Progenitor cell of endocrine pancreas (in vitro differentiated cells): ENCODE data around the gene MYO10. TPM values are rescaled to one million over a fixed set of nuclear protein-coding genes. Genes with fewer than 3 reads are reported as not detected.
"Not testable (repeated sequence)": the region's sequence is repeated elsewhere in the genome, so short reads cannot be mapped to it uniquely, and the experiment has no call there.

Source experiments
- DNase-seq: peaks from one replicate; pipeline ENCODE4 v3.0.0; 2021; ENCODE audit warnings: low spot score; ENCODE audit not compliant: unreplicated experiment
- H3K27ac Mint-ChIP-seq: 2 replicates; pipeline ENCODE4 v1.8.0; 2021; ENCODE audit warnings: mild to moderate bottlenecking, moderate library complexity, mixed read lengths
- H3K27me3 Mint-ChIP-seq: 2 replicates; pipeline ENCODE4 v1.8.0; 2021; ENCODE audit warnings: mixed read lengths
- H3K36me3 Mint-ChIP-seq: 2 replicates; pipeline ENCODE4 v1.8.0; 2022; ENCODE audit warnings: mixed read lengths; ENCODE audit not compliant: insufficient read depth
- H3K4me1 Mint-ChIP-seq: 2 replicates; pipeline ENCODE4 v1.8.0; 2021; ENCODE audit warnings: low read depth, mixed read lengths
- H3K4me3 Mint-ChIP-seq: 2 replicates; pipeline ENCODE4 v1.8.0; 2021; ENCODE audit warnings: low read depth, mild to moderate bottlenecking, moderate library complexity, mixed read lengths
- H3K9me3 Mint-ChIP-seq: 2 replicates; pipeline ENCODE4 v1.8.0; 2021; ENCODE audit warnings: low read depth, mixed read lengths
- CTCF ChIP-seq: fragments of 200-600 bp; sonication (generic); IDR thresholded peaks from one replicate; pipeline ENCODE4 v1.5.0; 2021; ENCODE audit warnings: antibody characterized with exemption, mild to moderate bottlenecking; ENCODE audit not compliant: unreplicated experiment
- total RNA-seq: library from RNA; stranded (reverse); gene quantifications from 2 replicates; pipeline ENCODE4 v1.2.1, GENCODE V29; 2021

Gene MYO10
- total RNA-seq, 1 donor from 2014 or later: 88.0 TPM

GRCh38 chr5:16723821-16724220, 212.3 kb downstream of the MYO10 start:
- DNase-seq: no peak
- Mint-ChIP-seq H3K36me3 (peaks cover 27% of the 10 kb centered on the region), H3K4me1 (peaks cover 47% of the 10 kb centered on the region), H3K27ac (no peak overlapping the region), H3K9me3 (peaks cover 11% of the 10 kb centered on the region), H3K27me3 (no peaks in the 10 kb centered on the region), H3K4me3 (no peak overlapping the region)
- no peak for TF ChIP-seq CTCF

- Mint-ChIP-seq H3K4me1 (peaks cover 36% of the 10 kb centered on the region), H3K4me3 (no peak overlapping the region), H3K9me3 (peaks cover 14% of the 10 kb centered on the region), H3K27me3 (no peaks in the 10 kb centered on the region), H3K36me3 (peaks cover 31% of the 10 kb centered on the region), H3K27ac (peak overlapping the region; percentile 96)
- no peak for TF ChIP-seq CTCF
- no peak for DNase-seq
Measured at GRCh38 chr5:16722097-16722495, 214.0 kb downstream of the MYO10 start.

- Mint-ChIP-seq H3K9me3 (peaks cover 14% of the 10 kb centered on the region), H3K36me3 (peaks cover 33% of the 10 kb centered on the region), H3K4me3 (peak overlapping the region; percentile 17), H3K27ac (peak overlapping the region; percentile 96), H3K27me3 (no peaks in the 10 kb centered on the region), H3K4me1 (peaks cover 34% of the 10 kb centered on the region)
- DNase-seq: no peak
- no peak for TF ChIP-seq CTCF
Measured at GRCh38 chr5:16721151-16722096, 214.7 kb downstream of the MYO10 start.

- peaks cover 45% of the 10 kb centered on the region for H3K4me1 Mint-ChIP-seq
- not testable (repeated sequence) for DNase-seq, H3K4me3 Mint-ChIP-seq, H3K9me3 Mint-ChIP-seq, H3K27me3 Mint-ChIP-seq, H3K27ac Mint-ChIP-seq
- H3K36me3 Mint-ChIP-seq: peaks cover 24% of the 10 kb centered on the region
Measured at GRCh38 chr5:16718036-16718435, 218.1 kb downstream of the MYO10 start.

GRCh38 chr5:16713386-16713928, 222.6 kb downstream of the MYO10 start:
- H3K9me3 Mint-ChIP-seq: peaks cover 3% of the 10 kb centered on the region
- H3K4me3 Mint-ChIP-seq: peak overlapping the region; percentile 70
- peak overlapping the region; percentile 94 for H3K27ac Mint-ChIP-seq
- H3K36me3 Mint-ChIP-seq: peaks cover 40% of the 10 kb centered on the region
- H3K27me3 Mint-ChIP-seq: no peaks in the 10 kb centered on the region
- peaks cover 46% of the 10 kb centered on the region for H3K4me1 Mint-ChIP-seq
- TF ChIP-seq CTCF: no peak
- peak; percentile 28 for DNase-seq
